RWPE2 (cell line): ENCODE data around the gene LXN.

ENCODE experiments used
- ATAC-seq: fragments of 200-7000 bp; cut with Tn5 transposase; 3 replicates; pipeline ENCODE4 v1.9.1; 2021; ENCODE audit warnings: low read depth
- DNase-seq: peaks from one replicate; pipeline ENCODE4 v3.0.0-alpha.2; 2020; ENCODE audit warnings: low spot score
- H3K27ac ChIP-seq: fragments of 450-650 bp; 2 replicates; pipeline ENCODE4 v1.5.1; 2017; ENCODE audit warnings: mild to moderate bottlenecking; ENCODE audit not compliant: poor library complexity, severe bottlenecking
- H3K27me3 ChIP-seq: fragments of 250-450 bp; sonication (Bioruptor Pico); 2 replicates; pipeline ENCODE4 v1.5.1; 2021; ENCODE audit warnings: mild to moderate bottlenecking, moderate library complexity; ENCODE audit not compliant: insufficient read depth, poor library complexity, severe bottlenecking
- H3K36me3 ChIP-seq: fragments of 250-450 bp; sonication (Bioruptor Pico); 2 replicates; pipeline ENCODE4 v1.5.1; 2020; ENCODE audit warnings: low read depth, mild to moderate bottlenecking, moderate library complexity
- H3K4me1 ChIP-seq: fragments of 250-450 bp; sonication (Bioruptor Pico); 2 replicates; pipeline ENCODE4 v1.5.1; 2021; ENCODE audit warnings: mild to moderate bottlenecking, moderate library complexity; ENCODE audit not compliant: insufficient read depth, poor library complexity, severe bottlenecking
- H3K4me3 ChIP-seq: fragments of 250-450 bp; sonication (Bioruptor Pico); 2 replicates; pipeline ENCODE4 v1.5.1; 2021; ENCODE audit warnings: mild to moderate bottlenecking, moderate library complexity; ENCODE audit not compliant: severe bottlenecking
- H3K9me3 ChIP-seq: fragments of 250-450 bp; sonication (Bioruptor Pico); 2 replicates; pipeline ENCODE4 v1.5.1; 2021; ENCODE audit warnings: mild to moderate bottlenecking, moderate library complexity; ENCODE audit not compliant: severe bottlenecking
- TF ChIP-seq, protein P1 (sequence below): fragments of 450-650 bp; IDR thresholded peaks from one replicate; pipeline ENCODE4 v1.5.1; 2017; ENCODE audit warnings: mild to moderate bottlenecking, moderate library complexity; ENCODE audit not compliant: poor library complexity, severe bottlenecking

Gene LXN

GRCh38 chr3:158685159-158685558 is 12.7 kb upstream of the LXN start:
- no peak for DNase-seq
- TF ChIP-seq, protein P1, sequence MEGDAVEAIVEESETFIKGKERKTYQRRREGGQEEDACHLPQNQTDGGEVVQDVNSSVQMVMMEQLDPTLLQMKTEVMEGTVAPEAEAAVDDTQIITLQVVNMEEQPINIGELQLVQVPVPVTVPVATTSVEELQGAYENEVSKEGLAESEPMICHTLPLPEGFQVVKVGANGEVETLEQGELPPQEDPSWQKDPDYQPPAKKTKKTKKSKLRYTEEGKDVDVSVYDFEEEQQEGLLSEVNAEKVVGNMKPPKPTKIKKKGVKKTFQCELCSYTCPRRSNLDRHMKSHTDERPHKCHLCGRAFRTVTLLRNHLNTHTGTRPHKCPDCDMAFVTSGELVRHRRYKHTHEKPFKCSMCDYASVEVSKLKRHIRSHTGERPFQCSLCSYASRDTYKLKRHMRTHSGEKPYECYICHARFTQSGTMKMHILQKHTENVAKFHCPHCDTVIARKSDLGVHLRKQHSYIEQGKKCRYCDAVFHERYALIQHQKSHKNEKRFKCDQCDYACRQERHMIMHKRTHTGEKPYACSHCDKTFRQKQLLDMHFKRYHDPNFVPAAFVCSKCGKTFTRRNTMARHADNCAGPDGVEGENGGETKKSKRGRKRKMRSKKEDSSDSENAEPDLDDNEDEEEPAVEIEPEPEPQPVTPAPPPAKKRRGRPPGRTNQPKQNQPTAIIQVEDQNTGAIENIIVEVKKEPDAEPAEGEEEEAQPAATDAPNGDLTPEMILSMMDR, result no peak
- no peaks in the 10 kb centered on the region for H3K9me3 ChIP-seq
- no peak overlapping the region for H3K27ac ChIP-seq
- no peak for ATAC-seq
- no peaks in the 10 kb centered on the region for H3K4me1 ChIP-seq
- H3K27me3 ChIP-seq, result no peaks in the 10 kb centered on the region
- H3K36me3 ChIP-seq, result peaks cover 36% of the 10 kb centered on the region
- H3K4me3 ChIP-seq, result no peak overlapping the region

GRCh38 chr3:158683230-158683962 is 10.9 kb upstream of the LXN start:
- H3K36me3 ChIP-seq, result peaks cover 33% of the 10 kb centered on the region
- H3K27ac ChIP-seq, result no peak overlapping the region
- TF ChIP-seq, protein P1, result no peak

DNA sequence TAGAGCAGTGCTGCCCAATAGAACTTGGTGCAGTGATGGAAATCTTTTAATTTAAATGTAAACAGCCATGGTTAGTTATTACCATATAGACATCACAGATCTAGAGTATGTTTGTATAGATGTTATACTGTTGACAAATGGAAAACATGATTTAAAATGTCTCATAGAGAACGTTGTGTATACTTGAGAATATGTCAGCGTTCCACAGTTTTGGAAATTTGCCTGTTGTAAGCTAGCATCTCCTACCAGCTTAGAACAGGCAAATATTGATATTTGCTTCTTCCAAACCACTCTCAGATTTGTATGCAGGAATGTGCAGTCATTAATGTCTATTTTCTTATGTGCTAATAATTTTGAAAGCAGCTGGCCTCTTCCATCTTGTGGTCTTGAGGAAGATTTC is 8.4 kb upstream of the LXN start:
- Histone ChIP-seq H3K36me3 (peaks cover 44% of the 10 kb centered on the region), H3K4me1 (no peaks in the 10 kb centered on the region), H3K27me3 (no peaks in the 10 kb centered on the region), H3K27ac (no peak overlapping the region), H3K9me3 (no peaks in the 10 kb centered on the region), H3K4me3 (no peak overlapping the region)
- TF ChIP-seq, protein P1, result no peak
- ATAC-seq (no peak), DNase-seq (no peak)

More at GRCh38 chr3:158683230-158683962, 10.9 kb upstream of the LXN start:
- DNase-seq, result no peak
- no peaks in the 10 kb centered on the region for H3K27me3 ChIP-seq
- H3K9me3 ChIP-seq, result no peaks in the 10 kb centered on the region
- H3K4me3 ChIP-seq, result no peak overlapping the region
- no peaks in the 10 kb centered on the region for H3K4me1 ChIP-seq
- no peak for ATAC-seq

DNA sequence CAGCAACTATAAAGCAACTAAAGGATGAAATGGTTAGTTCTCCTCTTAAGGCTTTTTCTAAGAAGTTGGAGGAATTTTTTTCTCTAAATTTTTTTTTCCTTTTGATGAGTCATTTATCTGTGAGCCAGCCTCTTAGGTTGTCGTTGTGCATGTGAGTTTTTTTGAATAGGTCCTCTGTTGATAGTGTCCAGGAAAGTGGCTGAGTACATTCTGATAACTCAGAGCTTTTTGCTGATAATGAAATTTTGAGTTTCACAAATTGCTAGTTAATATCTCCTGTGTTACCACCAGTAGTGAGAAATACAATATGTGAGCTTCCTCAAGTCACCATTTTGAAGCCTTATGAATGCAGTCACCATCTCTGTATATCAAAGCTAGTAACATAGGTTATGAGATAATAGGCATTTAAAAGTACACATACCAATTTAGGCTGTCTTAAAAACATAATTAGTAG is 7.1 kb upstream of the LXN start:
- ATAC-seq, result no peak
- Histone ChIP-seq H3K27me3 (no peaks in the 10 kb centered on the region), H3K4me3 (no peak overlapping the region), H3K36me3 (peaks cover 42% of the 10 kb centered on the region), H3K27ac (no peak overlapping the region), H3K9me3 (no peaks in the 10 kb centered on the region), H3K4me1 (no peaks in the 10 kb centered on the region)
- no peak for DNase-seq
- TF ChIP-seq, protein P1, result no peak

GRCh38 chr3:158678687-158679086 is 6.2 kb upstream of the LXN start:
- Histone ChIP-seq H3K4me1 (no peaks in the 10 kb centered on the region), H3K27ac (no peak overlapping the region), H3K4me3 (no peak overlapping the region), H3K36me3 (peaks cover 37% of the 10 kb centered on the region), H3K27me3 (no peaks in the 10 kb centered on the region), H3K9me3 (no peaks in the 10 kb centered on the region)
- TF ChIP-seq, protein P1, result no peak
- ATAC-seq (no peak), DNase-seq (no peak)
